K562 (cell line): ENCODE measurements around the gene LRRC37B. TPM values are rescaled to one million over a fixed set of nuclear protein-coding genes. Genes with fewer than 3 reads are reported as not detected.

Experiments used
- BHLHE40 ChIP-seq: IDR thresholded peaks from 2 replicates; pipeline ENCODE4 v1.6.1; 2011; ENCODE audit warnings: low read length, improper control_type of control experiment
- CBX8 ChIP-seq: fragments of 200-600 bp; sonication (generic); IDR thresholded peaks from 2 replicates; pipeline ENCODE4 v1.6.1; 2012; ENCODE audit warnings: borderline replicate concordance, mixed run types, low read depth, mild to moderate bottlenecking, moderate library complexity, mixed read lengths, low read length, control low read depth, inconsistent platforms; ENCODE audit not compliant: poor library complexity, severe bottlenecking; ENCODE audit errors: extremely low read depth
- CTCF ChIP-seq, 3 experiments: IDR thresholded peaks in 2 of 3; conservative IDR thresholded peaks in 1 of 3; 2 replicates each; pipeline ENCODE4 v1.5.1; 2011 to 2012; ENCODE audit warnings: low read length in 3 of 3, mild to moderate bottlenecking in 3 of 3, control low read depth in 2 of 3, improper control_type of control experiment in 1 of 3, inconsistent platforms in 1 of 3, low read depth in 1 of 3, mixed read lengths in 1 of 3, moderate library complexity in 1 of 3; ENCODE audit not compliant: insufficient read depth in 2 of 3
- DPF2 ChIP-seq: fragments of 450-650 bp; IDR thresholded peaks from 2 replicates; pipeline ENCODE4 v1.6.1; 2016
- EP400 ChIP-seq: fragments of 450-650 bp; IDR thresholded peaks from 2 replicates; pipeline ENCODE4 v1.6.1; 2017; ENCODE audit warnings: antibody characterized with exemption, mild to moderate bottlenecking, moderate library complexity
- HCFC1 ChIP-seq: IDR thresholded peaks from 2 replicates; pipeline ENCODE4 v1.6.1; 2012; ENCODE audit warnings: low read depth, low read length, improper control_type of control experiment
- KAT2B ChIP-seq: IDR thresholded peaks from one replicate; pipeline ENCODE4 v1.6.1; 2012; ENCODE audit warnings: low read depth, mild to moderate bottlenecking, control low read depth, inconsistent platforms, low read length, moderate library complexity
- MAFG ChIP-seq: fragments of 450-650 bp; conservative IDR thresholded peaks from 2 replicates; pipeline ENCODE4 v1.6.1; 2016; ENCODE audit warnings: missing genetic modification characterization, missing compliant biosample characterization
- MTA3 ChIP-seq: fragments of 450-650 bp; formaldehyde crosslinking; IDR thresholded peaks from 2 replicates; pipeline ENCODE4 v1.6.1; 2017; ENCODE audit warnings: mild to moderate bottlenecking, borderline replicate concordance
- MTF1 ChIP-seq: fragments of 250-450 bp; sonication (Bioruptor Pico); IDR thresholded peaks from 2 replicates; pipeline ENCODE4 v1.9.0; 2021; ENCODE audit warnings: moderate library complexity, mild to moderate bottlenecking, inconsistent platforms, borderline replicate concordance
- NFATC3 ChIP-seq: fragments of 450-650 bp; IDR thresholded peaks from 2 replicates; pipeline ENCODE4 v1.6.1; 2017; ENCODE audit warnings: mild to moderate bottlenecking
- POLR2B ChIP-seq: fragments of 450-650 bp; IDR thresholded peaks from 2 replicates; pipeline ENCODE4 v1.6.1; 2018; ENCODE audit warnings: low read depth; ENCODE audit not compliant: partially characterized antibody
- PTRF ChIP-seq: fragments of 450-650 bp; IDR thresholded peaks from 2 replicates; pipeline ENCODE4 v1.6.1; 2016; ENCODE audit warnings: mild to moderate bottlenecking, missing genetic modification characterization, missing compliant biosample characterization
- RCOR1 ChIP-seq, 2 experiments: IDR thresholded peaks; 2 replicates each; pipeline ENCODE4 v1.6.1; 2012; ENCODE audit warnings: low read depth in 2 of 2, low read length in 2 of 2, borderline replicate concordance in 1 of 2, improper control_type of control experiment in 1 of 2
- SMAD2 ChIP-seq: fragments of 150-350 bp; IDR thresholded peaks from 2 replicates; pipeline ENCODE4 v1.6.1; 2014; ENCODE audit warnings: low read depth, mild to moderate bottlenecking, low read length
- SMAD4 ChIP-seq: fragments of 250-450 bp; sonication (Bioruptor Pico); conservative IDR thresholded peaks from 2 replicates; pipeline ENCODE4 v1.8.0; 2021; ENCODE audit warnings: inconsistent platforms, mild to moderate bottlenecking, moderate library complexity
- SMARCB1 ChIP-seq: IDR thresholded peaks from 2 replicates; pipeline ENCODE4 v1.6.1; 2011; ENCODE audit warnings: improper control_type of control experiment, low read depth; ENCODE audit not compliant: insufficient read length
- TAF15 ChIP-seq: fragments of 200-400 bp; formaldehyde crosslinking; IDR thresholded peaks from 2 replicates; pipeline ENCODE4 v1.6.1; 2017; ENCODE audit warnings: mild to moderate bottlenecking, low read depth, low read length, moderate library complexity
- U2AF1 ChIP-seq: fragments of 200-400 bp; formaldehyde crosslinking; optimal IDR thresholded peaks from 2 replicates; pipeline ENCODE3; 2017; ENCODE audit warnings: mild to moderate bottlenecking, low read depth, low read length, moderate library complexity
- USF2 ChIP-seq: sonication (generic); formaldehyde crosslinking; IDR thresholded peaks from 2 replicates; pipeline ENCODE4 v1.5.0; 2020; ENCODE audit warnings: missing genetic modification reagents
- ZBTB34 ChIP-seq: fragments of 250-450 bp; sonication (Bioruptor Pico); IDR thresholded peaks from 2 replicates; pipeline ENCODE4 v1.8.0; 2021; ENCODE audit warnings: mild to moderate bottlenecking, moderate library complexity
- ZNF124 ChIP-seq: sonication (generic); formaldehyde crosslinking; IDR thresholded peaks from 2 replicates; pipeline ENCODE4 v1.8.1; 2022; ENCODE audit warnings: missing genetic modification reagents
- ZNF354B ChIP-seq: fragments of 250-450 bp; sonication (Bioruptor Pico); IDR thresholded peaks from 2 replicates; pipeline ENCODE4 v1.4.0; 2020
- ZNF76 ChIP-seq: fragments of 250-450 bp; sonication (Bioruptor Pico); IDR thresholded peaks from 2 replicates; pipeline ENCODE4 v1.4.0; 2020; ENCODE audit warnings: mild to moderate bottlenecking, moderate library complexity, borderline replicate concordance
- ZNF77 ChIP-seq: fragments of 250-450 bp; sonication (Bioruptor Pico); IDR thresholded peaks from 2 replicates; pipeline ENCODE4 v1.5.0; 2020
- polyA plus RNA-seq, 8 experiments: library from polyadenylated mRNA; depleted of rRNA in 4 of 8; stranded (reverse) in 5 of 8; unstranded in 3 of 8; fragments of >200 nt; fragmentation: Nextera tagmentation in 2 of 8; fragmentation: Illumina TruSeq in 1 of 8; extraction: Ambion mirVana in 2 of 8; extraction: Trizol in 1 of 8; gene quantifications; 2 replicates each; pipeline versions ENCODE4 v1.2.1 to v1.2.3, GENCODE V29; 2011 to 2014; ENCODE audit warnings: inconsistent platforms in 1 of 8, missing spikeins in 1 of 8
- total RNA-seq, 7 experiments: library from RNA; depleted of rRNA in 6 of 7; stranded (reverse); fragments of >200 nt in 6 of 7; fragmentation: Illumina TruSeq in 2 of 7; extraction: Trizol in 2 of 7; gene quantifications; 2 replicates each; pipeline versions ENCODE4 v1.2.1 to v1.2.3, GENCODE V29; 2011 to 2021; ENCODE audit warnings: low replicate concordance in 1 of 7
- TF ChIP-seq, protein P1 (sequence below): fragments of 450-650 bp; formaldehyde crosslinking; IDR thresholded peaks from 2 replicates; pipeline ENCODE4 v1.4.0; 2020; ENCODE audit warnings: mild to moderate bottlenecking, moderate library complexity

Gene LRRC37B
- total and polyA plus RNA-seq, 9 of the 15 experiments (the other 6 are each of a cell fraction or from before 2014, with no cell fraction given), result 2.7 to 19.8 (median 12.4) TPM

- TF ChIP-seq DPF2 (no peak), EP400 (no peak), CTCF (IDR thresholded peaks at IDR 0.05 in 2 of 3, conservative IDR thresholded peaks at IDR 0.05 in 1 of 3; ENCODE audit: insufficient read depth in 2 of 3, low read depth in 1 of 3, low read length in 3 of 3) (peak; percentile 87 to 92 (median 89)), SMAD4 (CRISPR knock-in tag) (peak; percentile 80), CBX8 (no peak), SMARCB1 (no peak), U2AF1 (peak; percentile 61), ZNF124 (CRISPR knock-in tag) (no peak), ZNF76 (CRISPR knock-in tag) (no peak), MTF1 (CRISPR knock-in tag) (no peak), RCOR1 (IDR thresholded peaks at IDR 0.05; ENCODE audit: borderline replicate concordance in 1 of 2, low read depth in 2 of 2, low read length in 2 of 2) (peak in 1 of 2 experiments; percentile 51; a peak in 1 of 4 replicates), TAF15 (no peak), HCFC1 (peak; percentile 28; the same call in 1 of the 2 replicates), POLR2B (no peak), MTA3 (peak; percentile 59), ZNF354B (no peak), MAFG (tag) (no peak), USF2 (peak; percentile 97), ZNF77 (CRISPR knock-in tag) (no peak), SMAD2 (no peak), KAT2B (no peak), BHLHE40 (peak; percentile 97), PTRF (tag) (no peak), NFATC3 (no peak), ZBTB34 (CRISPR knock-in tag) (no peak)
- TF ChIP-seq, protein P1, sequence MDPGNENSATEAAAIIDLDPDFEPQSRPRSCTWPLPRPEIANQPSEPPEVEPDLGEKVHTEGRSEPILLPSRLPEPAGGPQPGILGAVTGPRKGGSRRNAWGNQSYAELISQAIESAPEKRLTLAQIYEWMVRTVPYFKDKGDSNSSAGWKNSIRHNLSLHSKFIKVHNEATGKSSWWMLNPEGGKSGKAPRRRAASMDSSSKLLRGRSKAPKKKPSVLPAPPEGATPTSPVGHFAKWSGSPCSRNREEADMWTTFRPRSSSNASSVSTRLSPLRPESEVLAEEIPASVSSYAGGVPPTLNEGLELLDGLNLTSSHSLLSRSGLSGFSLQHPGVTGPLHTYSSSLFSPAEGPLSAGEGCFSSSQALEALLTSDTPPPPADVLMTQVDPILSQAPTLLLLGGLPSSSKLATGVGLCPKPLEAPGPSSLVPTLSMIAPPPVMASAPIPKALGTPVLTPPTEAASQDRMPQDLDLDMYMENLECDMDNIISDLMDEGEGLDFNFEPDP (CRISPR knock-in tag), result no peak
Measured at GRCh38 chr17:32006957-32007462, at the start of gene LRRC37B (continued).
